Mucosa of rectum (tissue), 2 donors: ENCODE results near the gene ANTKMT.

ENCODE experiments used
- H3K27ac ChIP-seq, 2 donors: one replicate each; pipeline ENCODE4 v1.7.0; 2013; ENCODE audit warnings: inconsistent platforms in 2 of 2, low read depth in 2 of 2, low read length in 2 of 2
- H3K27me3 ChIP-seq, 2 donors: one replicate each; pipeline ENCODE4 v1.7.0; 2013; ENCODE audit warnings: low read length in 2 of 2; ENCODE audit not compliant: control insufficient read depth in 2 of 2, insufficient read depth in 2 of 2
- H3K36me3 ChIP-seq, 2 donors: one replicate each; pipeline ENCODE4 v1.7.0; 2013; ENCODE audit warnings: low read length in 2 of 2; ENCODE audit not compliant: control insufficient read depth in 2 of 2, insufficient read depth in 2 of 2
- H3K4me1 ChIP-seq, 2 donors: one replicate each; pipeline ENCODE4 v1.7.0; 2013; ENCODE audit warnings: low read length in 2 of 2, mild to moderate bottlenecking in 1 of 2; ENCODE audit not compliant: control insufficient read depth in 2 of 2, insufficient read depth in 2 of 2
- H3K4me3 ChIP-seq, 2 donors: one replicate each; pipeline ENCODE4 v1.7.0; 2013; ENCODE audit warnings: low read length in 2 of 2
- H3K9ac ChIP-seq, 2 donors: one replicate each; pipeline ENCODE4 v1.7.0; 2013; ENCODE audit warnings: low read length in 2 of 2, low read depth in 1 of 2, mild to moderate bottlenecking in 1 of 2
- H3K9me3 ChIP-seq, 2 donors: one replicate each; pipeline ENCODE4 v1.7.0; 2013; ENCODE audit warnings: low read length in 2 of 2; ENCODE audit not compliant: control insufficient read depth in 2 of 2
- donor health status: healthy.
- donor health status: Normal muscosa, but diverticular disease.

The ANTKMT gene

DNA sequence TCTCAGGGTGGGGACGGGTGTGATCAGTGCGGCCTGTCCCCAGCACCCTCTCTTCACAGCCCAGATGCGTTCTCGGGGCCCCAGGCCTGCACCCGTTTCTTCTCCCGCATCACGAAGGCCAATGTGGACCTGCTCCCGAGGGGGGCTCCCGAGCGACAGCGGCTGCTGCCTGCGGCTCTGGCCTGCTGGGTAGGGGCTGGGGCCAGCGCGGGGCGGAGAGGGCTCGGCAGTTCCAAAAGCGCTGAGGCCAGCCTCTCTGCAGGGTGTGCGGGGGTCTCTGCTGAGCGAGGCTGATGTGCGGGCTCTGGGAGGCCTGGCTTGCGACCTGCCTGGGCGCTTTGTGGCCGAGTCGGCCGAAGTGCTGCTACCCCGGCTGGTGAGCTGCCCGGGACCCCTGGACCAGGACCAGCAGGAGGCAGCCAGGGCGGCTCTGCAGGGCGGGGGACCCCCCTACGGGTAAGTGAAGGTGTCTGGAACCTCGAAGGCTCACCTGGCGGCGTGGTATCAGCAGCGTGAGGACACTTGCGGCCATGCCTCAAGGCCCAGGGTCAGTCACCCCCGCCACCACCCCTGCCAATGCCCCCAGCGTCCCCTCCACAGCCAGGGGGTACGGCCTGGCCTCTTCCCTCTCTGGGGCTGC is 44.0 kb downstream of the ANTKMT start:
- Histone ChIP-seq H3K27me3 (peaks cover 0 to 12% of the 10 kb centered on the region in 2 donors), H3K27ac (no peak overlapping the region), H3K4me3 (no peak overlapping the region), H3K9ac (no peak overlapping the region), H3K4me1 (no peaks in the 10 kb centered on the region), H3K9me3 (no peaks in the 10 kb centered on the region), H3K36me3 (no peaks in the 10 kb centered on the region)

DNA sequence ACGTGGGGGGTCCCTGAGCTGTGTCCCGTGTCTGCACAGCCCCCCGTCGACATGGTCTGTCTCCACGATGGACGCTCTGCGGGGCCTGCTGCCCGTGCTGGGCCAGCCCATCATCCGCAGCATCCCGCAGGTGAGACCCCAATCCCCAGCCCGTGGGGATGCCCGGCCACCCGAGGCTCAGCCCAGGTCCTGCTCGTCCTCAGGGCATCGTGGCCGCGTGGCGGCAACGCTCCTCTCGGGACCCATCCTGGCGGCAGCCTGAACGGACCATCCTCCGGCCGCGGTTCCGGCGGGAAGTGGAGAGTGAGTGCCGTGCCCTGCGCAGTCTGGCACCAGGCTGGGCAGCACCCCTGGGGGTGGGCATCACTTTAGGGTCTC is 44.5 kb downstream of the ANTKMT start:
- H3K27ac ChIP-seq = no peak overlapping the region

DNA sequence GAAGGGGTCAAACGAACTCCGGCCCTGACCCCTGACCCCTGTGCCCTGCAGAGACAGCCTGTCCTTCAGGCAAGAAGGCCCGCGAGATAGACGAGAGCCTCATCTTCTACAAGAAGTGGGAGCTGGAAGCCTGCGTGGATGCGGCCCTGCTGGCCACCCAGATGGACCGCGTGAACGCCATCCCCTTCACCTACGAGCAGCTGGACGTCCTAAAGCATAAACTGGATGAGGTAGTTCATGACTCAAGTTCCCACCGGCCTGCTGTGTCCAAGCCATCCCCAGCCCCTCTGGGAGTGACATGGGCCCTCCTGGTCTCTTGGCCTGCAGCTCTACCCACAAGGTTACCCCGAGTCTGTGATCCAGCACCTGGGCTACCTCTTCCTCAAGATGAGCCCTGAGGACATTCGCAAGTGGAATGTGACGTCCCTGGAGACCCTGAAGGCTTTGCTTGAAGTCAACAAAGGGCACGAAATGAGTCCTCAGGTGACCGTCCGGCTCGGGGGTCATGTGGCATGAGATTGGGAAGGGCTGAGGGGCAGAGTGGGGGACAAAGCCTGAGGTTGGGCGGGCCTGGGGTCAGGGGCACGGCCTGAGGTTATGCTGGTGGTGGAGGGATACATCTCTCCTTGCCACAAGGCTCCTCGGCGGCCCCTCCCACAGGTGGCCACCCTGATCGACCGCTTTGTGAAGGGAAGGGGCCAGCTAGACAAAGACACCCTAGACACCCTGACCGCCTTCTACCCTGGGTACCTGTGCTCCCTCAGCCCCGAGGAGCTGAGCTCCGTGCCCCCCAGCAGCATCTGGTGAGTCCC is 45.3 kb downstream of the ANTKMT start:
- H3K36me3 ChIP-seq = no peaks in the 10 kb centered on the region
- H3K4me1 ChIP-seq = no peaks in the 10 kb centered on the region
- H3K27me3 ChIP-seq = peaks cover 0 to 9% of the 10 kb centered on the region in 2 donors
- no peak overlapping the region for H3K9ac ChIP-seq
- no peaks in the 10 kb centered on the region for H3K9me3 ChIP-seq
- no peak overlapping the region for H3K4me3 ChIP-seq
- H3K27ac ChIP-seq = no peak overlapping the region

More for the DNA sequence above, 44.5 kb downstream of the ANTKMT start:
- Histone ChIP-seq H3K4me3 (no peak overlapping the region), H3K9me3 (no peaks in the 10 kb centered on the region), H3K9ac (no peak overlapping the region), H3K36me3 (no peaks in the 10 kb centered on the region), H3K4me1 (no peaks in the 10 kb centered on the region), H3K27me3 (peaks cover 0 to 12% of the 10 kb centered on the region in 2 donors)

DNA sequence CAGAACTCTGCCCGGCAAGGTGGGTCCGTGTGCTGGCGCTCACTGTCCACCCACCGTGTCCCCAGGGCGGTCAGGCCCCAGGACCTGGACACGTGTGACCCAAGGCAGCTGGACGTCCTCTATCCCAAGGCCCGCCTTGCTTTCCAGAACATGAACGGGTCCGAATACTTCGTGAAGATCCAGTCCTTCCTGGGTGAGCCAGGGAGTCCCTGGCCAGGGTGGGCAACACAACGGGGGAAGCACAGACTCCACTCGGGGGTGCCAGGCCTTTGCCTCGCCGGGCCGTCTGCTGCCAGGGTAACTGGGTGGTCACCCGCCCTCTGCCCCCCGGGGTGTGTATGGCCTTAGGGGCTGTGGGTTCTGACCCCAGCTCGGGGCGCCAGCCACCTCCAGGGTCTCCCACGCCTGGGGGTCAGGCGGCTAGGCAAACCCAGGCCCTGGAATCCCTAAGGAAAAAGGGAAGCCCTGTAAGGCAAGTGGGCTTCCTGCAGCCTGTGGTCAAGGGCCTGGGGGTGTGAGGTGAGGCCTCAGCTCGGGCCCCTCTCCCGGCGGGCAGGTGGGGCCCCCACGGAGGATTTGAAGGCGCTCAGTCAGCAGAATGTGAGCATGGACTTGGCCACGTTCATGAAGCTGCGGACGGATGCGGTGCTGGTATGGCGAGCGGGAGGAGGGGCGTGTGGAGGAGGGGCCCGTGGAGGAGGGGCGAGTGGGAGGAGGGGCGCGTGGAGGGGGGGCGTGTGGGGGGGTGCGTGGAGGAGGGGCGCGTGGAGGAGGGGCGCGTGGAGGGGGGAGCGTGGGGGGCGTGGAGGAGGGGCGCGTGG is 46.1 kb downstream of the ANTKMT start:
- peaks cover 0 to 7% of the 10 kb centered on the region in 2 donors for H3K27me3 ChIP-seq
- H3K4me1 ChIP-seq = no peaks in the 10 kb centered on the region
- no peak overlapping the region for H3K4me3 ChIP-seq
- H3K36me3 ChIP-seq = no peaks in the 10 kb centered on the region
- no peak overlapping the region for H3K9ac ChIP-seq
- H3K9me3 ChIP-seq = no peaks in the 10 kb centered on the region
- no peak overlapping the region for H3K27ac ChIP-seq

DNA sequence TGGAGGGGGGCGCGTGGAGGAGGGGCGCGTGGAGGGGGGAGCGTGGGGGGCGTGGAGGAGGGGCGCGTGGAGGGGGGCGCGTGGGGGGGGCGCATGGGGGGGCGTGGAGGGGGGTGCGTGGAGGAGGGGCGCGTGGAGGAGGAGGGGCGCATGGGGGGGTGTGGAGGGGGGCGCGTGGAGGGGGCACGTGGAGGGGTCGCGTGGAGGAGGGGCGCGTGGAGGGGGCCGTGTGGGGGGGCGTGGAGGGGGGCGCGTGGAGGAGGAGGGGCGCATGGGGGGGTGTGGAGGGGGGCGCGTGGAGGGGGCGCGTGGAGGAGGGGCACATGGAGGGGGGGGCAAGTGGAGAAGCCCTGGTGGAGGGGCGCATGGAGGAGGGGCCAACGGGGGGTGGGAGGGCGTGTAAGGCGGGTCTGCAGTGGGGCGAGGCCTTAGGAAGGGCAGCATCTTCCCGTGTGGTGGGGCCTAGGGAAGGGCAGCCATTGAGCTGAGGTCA is 46.8 kb downstream of the ANTKMT start:
- no peaks in the 10 kb centered on the region for H3K36me3 ChIP-seq
- no peak overlapping the region for H3K4me3 ChIP-seq
- no peak overlapping the region for H3K27ac ChIP-seq
- H3K9ac ChIP-seq = no peak overlapping the region
- H3K9me3 ChIP-seq = no peaks in the 10 kb centered on the region
- no peaks in the 10 kb centered on the region for H3K4me1 ChIP-seq
- peaks cover 0 to 4% of the 10 kb centered on the region in 2 donors for H3K27me3 ChIP-seq

DNA sequence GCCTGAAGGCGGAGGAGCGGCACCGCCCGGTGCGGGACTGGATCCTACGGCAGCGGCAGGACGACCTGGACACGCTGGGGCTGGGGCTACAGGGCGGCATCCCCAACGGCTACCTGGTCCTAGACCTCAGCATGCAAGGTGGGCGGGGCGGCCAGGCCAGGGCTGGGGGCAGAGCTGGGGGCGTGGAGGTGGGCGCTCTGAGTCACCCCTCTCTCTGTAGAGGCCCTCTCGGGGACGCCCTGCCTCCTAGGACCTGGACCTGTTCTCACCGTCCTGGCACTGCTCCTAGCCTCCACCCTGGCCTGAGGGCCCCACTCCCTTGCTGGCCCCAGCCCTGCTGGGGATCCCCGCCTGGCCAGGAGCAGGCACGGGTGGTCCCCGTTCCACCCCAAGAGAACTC is 47.5 kb downstream of the ANTKMT start:
- Histone ChIP-seq H3K27me3 (peaks cover 0 to 4% of the 10 kb centered on the region in 2 donors), H3K9me3 (no peaks in the 10 kb centered on the region), H3K36me3 (no peaks in the 10 kb centered on the region), H3K27ac (no peak overlapping the region), H3K4me1 (no peaks in the 10 kb centered on the region), H3K9ac (no peak overlapping the region), H3K4me3 (no peak overlapping the region)

DNA sequence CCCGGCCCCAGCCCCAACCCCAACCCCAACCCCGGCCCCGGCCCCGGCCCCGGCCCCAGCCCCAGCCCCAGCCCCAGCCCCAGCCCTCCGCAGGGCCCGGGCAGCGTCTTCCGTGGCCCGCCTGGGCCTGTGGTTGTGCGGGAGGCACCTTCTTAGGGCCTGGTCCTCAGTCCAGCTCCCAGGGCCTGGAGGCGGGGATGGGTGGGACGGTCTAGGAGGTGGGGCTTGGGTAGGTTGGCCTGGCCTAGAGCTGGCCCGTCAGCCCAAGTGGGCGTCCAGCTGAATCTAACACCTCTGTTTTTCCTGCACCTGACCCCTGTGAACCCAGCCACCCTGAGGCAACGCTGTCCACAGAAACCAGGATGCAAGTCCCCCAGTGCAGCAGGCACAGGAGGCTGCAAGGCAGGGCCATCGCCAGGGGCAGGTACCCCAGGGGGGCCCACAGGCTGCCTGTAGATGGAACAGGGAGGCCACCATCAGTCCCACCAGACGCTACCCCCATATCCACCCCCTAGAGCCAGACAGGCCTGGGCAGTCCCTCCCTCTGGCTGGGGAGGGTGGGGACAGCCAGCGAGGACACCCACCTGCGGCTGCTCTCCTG is 48.3 kb downstream of the ANTKMT start:
- H3K36me3 ChIP-seq = no peaks in the 10 kb centered on the region
- H3K4me1 ChIP-seq = no peaks in the 10 kb centered on the region
- H3K27ac ChIP-seq = no peak overlapping the region
- no peak overlapping the region for H3K9ac ChIP-seq
- H3K4me3 ChIP-seq = no peak overlapping the region
- H3K27me3 ChIP-seq = peaks cover 0 to 4% of the 10 kb centered on the region in 2 donors
- H3K9me3 ChIP-seq = no peaks in the 10 kb centered on the region

DNA sequence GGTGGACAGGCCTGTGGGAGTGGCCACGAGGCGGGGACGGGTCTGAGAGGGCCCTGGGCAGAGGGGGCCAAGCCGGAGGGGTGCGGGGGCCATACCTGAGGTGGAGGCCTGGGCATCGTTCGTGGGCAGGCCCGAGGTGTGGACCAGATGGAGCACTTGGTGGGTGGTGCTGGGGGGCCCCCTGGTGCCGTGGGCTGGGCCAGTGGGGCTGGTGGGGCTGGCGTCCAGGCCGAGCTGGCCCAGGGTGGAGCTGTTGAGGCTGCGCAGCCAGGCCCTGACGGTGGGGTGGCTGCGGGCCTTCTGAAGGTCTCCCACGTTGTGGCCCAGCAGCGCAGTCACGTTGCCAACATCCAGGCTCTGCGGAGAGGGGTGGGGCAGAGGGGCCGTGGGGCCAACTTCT is 49.0 kb downstream of the ANTKMT start:
- Histone ChIP-seq H3K4me1 (no peaks in the 10 kb centered on the region), H3K27ac (no peak overlapping the region), H3K9ac (no peak overlapping the region), H3K9me3 (no peaks in the 10 kb centered on the region), H3K27me3 (peaks cover 0 to 4% of the 10 kb centered on the region in 2 donors), H3K4me3 (no peak overlapping the region), H3K36me3 (no peaks in the 10 kb centered on the region)

DNA sequence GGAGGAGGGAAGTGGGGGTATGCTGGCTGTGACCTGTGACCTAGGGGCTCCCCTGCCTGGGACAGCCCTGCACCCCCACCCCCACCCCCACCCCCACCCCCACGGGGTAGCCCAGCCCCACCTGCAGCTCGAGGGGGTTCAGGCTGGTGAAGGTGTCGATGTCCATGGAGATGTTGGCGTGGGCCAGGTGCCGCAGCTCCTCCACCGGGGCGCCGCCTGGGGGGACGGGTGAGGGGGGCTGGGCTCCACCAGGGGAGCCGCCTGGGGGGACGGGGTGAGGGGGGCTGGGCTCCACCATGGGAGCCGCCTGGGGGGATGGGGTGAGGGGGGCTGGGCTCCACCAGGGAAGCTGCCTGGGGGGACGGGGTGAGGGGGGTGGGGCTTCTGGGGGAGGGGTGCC is 49.5 kb downstream of the ANTKMT start:
- H3K4me1 ChIP-seq = no peaks in the 10 kb centered on the region
- H3K27me3 ChIP-seq = peaks cover 0 to 4% of the 10 kb centered on the region in 2 donors
- H3K36me3 ChIP-seq = no peaks in the 10 kb centered on the region
- no peaks in the 10 kb centered on the region for H3K9me3 ChIP-seq
- no peak overlapping the region for H3K27ac ChIP-seq
- no peak overlapping the region for H3K9ac ChIP-seq
- no peak overlapping the region for H3K4me3 ChIP-seq
